GM12878 (cell line): ENCODE measurements around the gene FRG2B. TPM values are rescaled to one million over a fixed set of nuclear protein-coding genes. Genes with fewer than 3 reads are reported as not detected.

Experiments
- ATAC-seq: fragments of 200-7000 bp; cut with Tn5 transposase; 3 replicates; pipeline ENCODE4 v1.9.1; 2020; ENCODE audit warnings: mild to moderate bottlenecking, moderate library complexity
- BruUV-seq: library from RNA; stranded (reverse); fragments of 400-500 nt; replicated peaks from 2 replicates; lab custom pipeline; 2021; lab: Mats Ljungman, UMichigan
- CTCF ChIA-PET: fragments of 300-600 bp; sonication (Branson Sonifier 250); formaldehyde crosslinking; extraction: SDS; loops from one replicate; lab custom pipeline; 2021; ENCODE audit warnings: inconsistent platforms; lab: Yijun Ruan, JAX
- POLR2A ChIA-PET: fragments of 350-600 bp; formaldehyde crosslinking; extraction: SDS; loops from one replicate; lab custom pipeline; 2021; ENCODE audit warnings: inconsistent platforms; lab: Charles Lee
- RAD21 ChIA-PET: fragments of 300-600 bp; sonication (Branson Sonifier 250); formaldehyde crosslinking; loops from one replicate; lab custom pipeline; 2023; ENCODE audit warnings: antibody characterized with exemption; ENCODE audit not compliant: unreplicated experiment; lab: Charles Lee
- SMC1A ChIA-PET: fragments of 300-600 bp; sonication (Branson Sonifier 250); formaldehyde crosslinking; loops from one replicate; lab custom pipeline; 2023; ENCODE audit not compliant: unreplicated experiment, uncharacterized antibody; lab: Charles Lee
- DNase-seq: peaks from one replicate; pipeline ENCODE4 v3.0.0-alpha.2; 2011; ENCODE audit warnings: low read depth, low spot score
- FAIRE-seq: peaks from 3 replicates; lab custom pipeline; 2011; peaks lifted over from hg19 to GRCh38; lab: Jason Lieb, UNC
- H2AFZ ChIP-seq: 2 replicates; pipeline ENCODE4 v1.6.0; 2011; ENCODE audit warnings: low read depth, low read length, control low read depth; ENCODE audit not compliant: control insufficient read depth
- H3K27ac ChIP-seq: 2 replicates; pipeline ENCODE4 v1.5.1; 2011; ENCODE audit warnings: control low read depth; ENCODE audit not compliant: control insufficient read depth, insufficient read depth
- H3K27me3 ChIP-seq, 2 experiments: replicated peaks in 1 of 2; 2 replicates each; pipeline versions ENCODE4 v1.6.0 to v1.6.1; 2011; ENCODE audit warnings: low read length in 1 of 2; ENCODE audit not compliant: control insufficient read depth in 2 of 2, insufficient read depth in 2 of 2
- H3K36me3 ChIP-seq, 2 experiments: 2 replicates each; pipeline ENCODE4 v1.5.1; 2011; ENCODE audit warnings: low read length in 1 of 2; ENCODE audit not compliant: control insufficient read depth in 2 of 2, insufficient read depth in 2 of 2
- H3K4me1 ChIP-seq: 2 replicates; pipeline ENCODE4 v1.6.1; 2011; ENCODE audit warnings: mild to moderate bottlenecking, low read length, moderate library complexity, mixed read lengths; ENCODE audit not compliant: control insufficient read depth, insufficient read depth
- H3K4me2 ChIP-seq: 2 replicates; pipeline ENCODE4 v1.6.0; 2011; ENCODE audit warnings: control low read depth; ENCODE audit not compliant: control insufficient read depth, insufficient read depth
- H3K4me3 ChIP-seq: fragments of 200-600 bp; sonication (generic); 2 replicates; pipeline ENCODE4 v1.5.1; 2016
- H3K79me2 ChIP-seq: 2 replicates; pipeline ENCODE4 v1.6.0; 2011; ENCODE audit warnings: low read length; ENCODE audit not compliant: control insufficient read depth, insufficient read depth
- H3K9ac ChIP-seq: 2 replicates; pipeline ENCODE4 v1.8.0; 2011; ENCODE audit warnings: low read length, control low read depth, mixed read lengths; ENCODE audit not compliant: control insufficient read depth, insufficient read depth
- H3K9me3 ChIP-seq: replicated peaks from 3 replicates; pipeline ENCODE4 v1.5.1; 2011; ENCODE audit warnings: mild to moderate bottlenecking, low read length; ENCODE audit not compliant: control insufficient read depth, insufficient read depth
- H4K20me1 ChIP-seq: 2 replicates; pipeline ENCODE4 v1.6.0; 2011; ENCODE audit not compliant: control insufficient read depth, insufficient read depth
- CHD4 ChIP-seq: fragments of 200-600 bp; sonication (generic); IDR thresholded peaks from 2 replicates; pipeline ENCODE4 v1.6.1; 2016; ENCODE audit warnings: mild to moderate bottlenecking
- CREM ChIP-seq: IDR thresholded peaks from 2 replicates; pipeline ENCODE4 v1.6.1; 2014; ENCODE audit warnings: antibody characterized with exemption, low read depth
- E2F4 ChIP-seq: IDR thresholded peaks from 2 replicates; pipeline ENCODE4 v1.6.1; 2012; ENCODE audit warnings: low read depth, low read length, improper control_type of control experiment
- E4F1 ChIP-seq: fragments of 450-650 bp; IDR thresholded peaks from 2 replicates; pipeline ENCODE4 v1.6.1; 2018; ENCODE audit warnings: borderline replicate concordance, mild to moderate bottlenecking; ENCODE audit not compliant: partially characterized antibody
- GATAD2B ChIP-seq: fragments of 450-650 bp; conservative IDR thresholded peaks from 2 replicates; pipeline ENCODE4 v1.6.1; 2017; ENCODE audit warnings: low read depth, mild to moderate bottlenecking, moderate library complexity
- SMAD5 ChIP-seq: IDR thresholded peaks from 2 replicates; pipeline ENCODE4 v1.6.1; 2016; ENCODE audit warnings: antibody characterized with exemption, low read depth
- TARDBP ChIP-seq: IDR thresholded peaks from 2 replicates; pipeline ENCODE4 v1.6.1; 2016; ENCODE audit warnings: borderline replicate concordance
- USF2 ChIP-seq: IDR thresholded peaks from 2 replicates; pipeline ENCODE4 v1.6.1; 2011; ENCODE audit warnings: low read depth, low read length, improper control_type of control experiment, borderline replicate concordance
- ZBTB11 ChIP-seq: fragments of 450-650 bp; formaldehyde crosslinking; IDR thresholded peaks from 2 replicates; pipeline ENCODE4 v1.5.0; 2022; ENCODE audit warnings: mild to moderate bottlenecking, missing genetic modification characterization
- ZBTB40 ChIP-seq: fragments of 450-650 bp; IDR thresholded peaks from 2 replicates; pipeline ENCODE4 v1.6.1; 2016; ENCODE audit warnings: mild to moderate bottlenecking, moderate library complexity, borderline replicate concordance
- WGBS: methylation state at CpG from one replicate; pipeline ENCODE4 v1.1.6; 2016; ENCODE audit warnings: low lambda C conversion rate; ENCODE audit not compliant: insufficient replicate concordance, insufficient coverage; ENCODE audit errors: missing lambda C conversion rate; 5-methylcytosine and 5-hydroxymethylcytosine counted together
- in situ Hi-C: fragments of 300-500 bp; cut with MboI; formaldehyde crosslinking; loops from 9 replicates; pipeline ENCODE4 v1.14.3; 2018; ENCODE audit warnings: mixed read lengths
- intact Hi-C: fragments of 100-400 bp; cut with micrococcal nuclease; formaldehyde crosslinking; loops from one replicate; pipeline ENCODE4 v1.14.2; 2022; ENCODE audit not compliant: unreplicated experiment
- polyA plus RNA-seq, 11 experiments: library from polyadenylated mRNA; depleted of rRNA in 4 of 11; unstranded in 6 of 11; stranded (reverse) in 5 of 11; fragments of >200 nt; fragmentation: Nextera tagmentation in 4 of 11; fragmentation: Illumina TruSeq in 1 of 11; extraction: Ambion mirVana in 4 of 11; extraction: Trizol in 1 of 11; gene quantifications; 1 replicate in 1 of 11; 2 replicates in 10 of 11; pipeline versions ENCODE4 v1.2.1 to v1.2.3, GENCODE V29; 2011 to 2016; ENCODE audit warnings: inconsistent platforms in 2 of 11, missing spikeins in 2 of 11, low read depth in 1 of 11
- total RNA-seq, 4 experiments: library from RNA; depleted of rRNA in 3 of 4; stranded (reverse); fragments of >200 nt in 3 of 4; fragmentation: Illumina TruSeq in 1 of 4; extraction: Trizol in 1 of 4; gene quantifications; 2 replicates each; pipeline versions ENCODE4 v1.2.1 to v1.2.3, GENCODE V29; 2013 to 2021

The FRG2B gene
- total and polyA plus RNA-seq, 10 of the 15 experiments (the other 5 are each of a cell fraction or from before 2014, with no cell fraction given), result not detected

GRCh38 chr10:133600657-133601056 is 25.9 kb downstream of the FRG2B start:
- Histone ChIP-seq H3K4me2 (no peak overlapping the region), H3K9ac (no peak overlapping the region), H3K27me3 (no peaks in the 10 kb centered on the region), H3K36me3 (no peaks in the 10 kb centered on the region), H3K9me3 (no peaks in the 10 kb centered on the region), H3K4me1 (no peaks in the 10 kb centered on the region), H3K4me3 (no peak overlapping the region), H2AFZ (no peak overlapping the region), H3K79me2 (no peaks in the 10 kb centered on the region), H4K20me1 (no peaks in the 10 kb centered on the region), H3K27ac (no peak overlapping the region)
- in situ Hi-C loops (no loop called here), intact Hi-C loops (no loop called here)
- ATAC-seq (no peak), FAIRE-seq (no peak), DNase-seq (no peak)
- BruUV-seq, result no TSS peak
- CTCF ChIA-PET, result no interaction called here
- POLR2A ChIA-PET, result no interaction called here
- SMC1A ChIA-PET, result no interaction called here
- RAD21 ChIA-PET, result no interaction called here
- 39% methylated on average over 3 of the region's 3 CpGs for WGBS
- TF ChIP-seq E4F1 (no peak), CREM (no peak), GATAD2B (no peak), ZBTB11 (CRISPR knock-in tag) (no peak), SMAD5 (no peak), USF2 (no peak), ZBTB40 (no peak), TARDBP (no peak), CHD4 (no peak), E2F4 (no peak)
